SU-DHL-6 (cell line): Measurements from ENCODE around the gene PSIP1.
"Not testable (repeated sequence)": the region's sequence is repeated elsewhere in the genome, so short reads cannot be mapped to it uniquely, and the experiment has no call there.

Source experiments
- H2AFZ ChIP-seq: fragments of 200-600 bp; sonication (generic); 2 replicates; pipeline ENCODE4 v1.6.1; 2014; ENCODE audit warnings: low read depth, mild to moderate bottlenecking, moderate library complexity, mixed read lengths, antibody characterized with exemption, low read length; ENCODE audit not compliant: severe bottlenecking
- H3F3A ChIP-seq: fragments of 200-600 bp; shearing (Covaris generic); 2 replicates; pipeline ENCODE4 v1.6.0; 2016; ENCODE audit warnings: antibody characterized with exemption, mild to moderate bottlenecking; ENCODE audit not compliant: insufficient read depth
- H3K27ac ChIP-seq: fragments of 200-600 bp; sonication (generic); 2 replicates; pipeline ENCODE4 v1.5.1; 2016; ENCODE audit warnings: low read depth, mild to moderate bottlenecking, low read length, moderate library complexity, mixed read lengths
- H3K27me3 ChIP-seq: fragments of 200-600 bp; sonication (generic), shearing (Covaris generic); 2 replicates; pipeline ENCODE4 v1.6.0; 2014; ENCODE audit warnings: mild to moderate bottlenecking, low read length
- H3K36me3 ChIP-seq: fragments of 200-600 bp; sonication (generic); 2 replicates; pipeline ENCODE4 v1.6.1; 2014; ENCODE audit warnings: mild to moderate bottlenecking, low read length, mixed read lengths
- H3K4me2 ChIP-seq: fragments of 300-600, 200-600 bp; shearing (Covaris generic), sonication (generic); 2 replicates; pipeline ENCODE4 v1.6.0; 2014; ENCODE audit warnings: low read length, low read depth, mild to moderate bottlenecking; ENCODE audit not compliant: poor library complexity, severe bottlenecking
- H3K4me3 ChIP-seq: fragments of 200-600 bp; sonication (generic); 2 replicates; pipeline ENCODE4 v1.5.1; 2014; ENCODE audit warnings: antibody characterized with exemption, low read length, mild to moderate bottlenecking, mixed read lengths; ENCODE audit not compliant: insufficient read depth, poor library complexity, severe bottlenecking
- H3K79me2 ChIP-seq: fragments of 200-600 bp; sonication (generic); 2 replicates; pipeline ENCODE4 v1.6.1; 2014; ENCODE audit warnings: mild to moderate bottlenecking, low read length, moderate library complexity; ENCODE audit not compliant: insufficient read depth
- H3K9ac ChIP-seq: fragments of 200-600 bp; sonication (generic); 2 replicates; pipeline ENCODE4 v1.7.0; 2014; ENCODE audit warnings: mild to moderate bottlenecking, low read length
- H3K9me2 ChIP-seq: fragments of 200-600 bp; sonication (generic); replicated peaks from 2 replicates; pipeline ENCODE4 v1.6.1; 2014; ENCODE audit warnings: low read length; ENCODE audit not compliant: insufficient read depth
- H3K9me3 ChIP-seq: fragments of 200-600 bp; sonication (generic); 2 replicates; pipeline ENCODE4 v1.6.1; 2014; ENCODE audit warnings: low read length, mixed read lengths; ENCODE audit not compliant: insufficient read depth
- H4K20me1 ChIP-seq: fragments of 200-600 bp; sonication (generic); 2 replicates; pipeline ENCODE4 v1.6.1; 2014; ENCODE audit warnings: low read depth, mild to moderate bottlenecking, antibody characterized with exemption, low read length, moderate library complexity, mixed read lengths
- EZH2phosphoT487 ChIP-seq: fragments of 200-600 bp; sonication (generic), shearing (Covaris generic); conservative IDR thresholded peaks from 2 replicates; pipeline ENCODE4 v1.6.1; 2018; ENCODE audit warnings: mild to moderate bottlenecking, antibody characterized with exemption, low read length, moderate library complexity, mixed read lengths
- TF ChIP-seq, protein P1 (sequence below): fragments of 200-600 bp; sonication (generic); IDR thresholded peaks from one replicate; pipeline ENCODE4 v1.5.1; 2017; ENCODE audit warnings: antibody characterized with exemption, mild to moderate bottlenecking, low read length, moderate library complexity; ENCODE audit not compliant: insufficient read depth, poor library complexity, severe bottlenecking

The PSIP1 gene

DNA sequence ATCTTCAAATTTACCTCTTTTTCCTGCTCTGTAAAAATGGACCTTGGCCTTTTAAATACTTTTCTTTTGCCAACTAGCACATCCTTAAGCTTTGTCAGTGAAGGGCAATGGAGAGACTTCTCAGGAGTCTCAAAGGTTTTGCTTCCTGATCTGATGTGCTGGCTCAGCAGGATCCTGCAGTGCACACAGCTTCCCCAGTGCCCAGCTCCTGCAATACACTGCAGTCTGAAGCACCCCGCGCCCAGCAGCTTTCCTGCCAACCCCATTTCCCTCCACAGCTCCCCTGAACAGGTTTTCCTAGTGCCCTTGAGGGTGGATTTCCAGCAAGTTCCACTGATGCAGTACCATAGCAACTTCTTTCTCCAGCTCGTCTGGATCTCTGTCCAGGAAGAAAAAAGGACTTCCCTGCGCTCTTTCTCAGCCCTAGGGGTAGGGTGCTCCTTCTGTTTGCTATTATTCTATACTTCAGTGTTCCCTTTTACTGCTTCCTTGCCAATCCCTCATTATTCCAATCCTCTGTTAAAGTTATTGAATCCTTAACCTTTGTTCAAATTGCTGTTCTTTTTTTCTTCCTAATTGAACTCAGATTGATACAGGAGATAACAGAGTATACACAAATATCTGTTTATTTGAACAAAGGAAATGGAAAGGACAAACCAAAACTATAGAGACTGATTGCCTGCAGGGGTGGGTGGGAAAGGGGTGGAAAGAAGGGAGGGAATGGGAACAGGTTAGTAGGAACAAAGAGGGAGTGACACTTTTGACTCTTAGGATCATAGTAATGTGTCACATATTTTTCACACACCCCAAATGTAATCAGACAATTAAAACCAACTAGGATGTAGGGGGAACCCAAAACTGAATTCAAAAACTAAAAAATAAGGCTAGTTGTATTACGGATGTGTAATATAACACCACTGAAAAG, 79.6 kb downstream of the PSIP1 start:
- H3K27ac ChIP-seq = no peak overlapping the region
- H3K4me3 ChIP-seq = no peak overlapping the region
- H2AFZ ChIP-seq = no peak overlapping the region
- H3K9ac ChIP-seq = no peak overlapping the region
- H3K9me3 ChIP-seq = no peaks in the 10 kb centered on the region
- H3K4me2 ChIP-seq = no peak overlapping the region
- H3K9me2 ChIP-seq = no peaks in the 10 kb centered on the region
- H3F3A ChIP-seq = peaks cover 12% of the 10 kb centered on the region; the same call in 1 of the 2 replicates
- peaks cover 34% of the 10 kb centered on the region for H3K79me2 ChIP-seq
- TF ChIP-seq, protein P1, sequence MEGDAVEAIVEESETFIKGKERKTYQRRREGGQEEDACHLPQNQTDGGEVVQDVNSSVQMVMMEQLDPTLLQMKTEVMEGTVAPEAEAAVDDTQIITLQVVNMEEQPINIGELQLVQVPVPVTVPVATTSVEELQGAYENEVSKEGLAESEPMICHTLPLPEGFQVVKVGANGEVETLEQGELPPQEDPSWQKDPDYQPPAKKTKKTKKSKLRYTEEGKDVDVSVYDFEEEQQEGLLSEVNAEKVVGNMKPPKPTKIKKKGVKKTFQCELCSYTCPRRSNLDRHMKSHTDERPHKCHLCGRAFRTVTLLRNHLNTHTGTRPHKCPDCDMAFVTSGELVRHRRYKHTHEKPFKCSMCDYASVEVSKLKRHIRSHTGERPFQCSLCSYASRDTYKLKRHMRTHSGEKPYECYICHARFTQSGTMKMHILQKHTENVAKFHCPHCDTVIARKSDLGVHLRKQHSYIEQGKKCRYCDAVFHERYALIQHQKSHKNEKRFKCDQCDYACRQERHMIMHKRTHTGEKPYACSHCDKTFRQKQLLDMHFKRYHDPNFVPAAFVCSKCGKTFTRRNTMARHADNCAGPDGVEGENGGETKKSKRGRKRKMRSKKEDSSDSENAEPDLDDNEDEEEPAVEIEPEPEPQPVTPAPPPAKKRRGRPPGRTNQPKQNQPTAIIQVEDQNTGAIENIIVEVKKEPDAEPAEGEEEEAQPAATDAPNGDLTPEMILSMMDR = no peak
- no peak for TF ChIP-seq EZH2phosphoT487
- H3K27me3 ChIP-seq = no peaks in the 10 kb centered on the region
- H4K20me1 ChIP-seq = no peaks in the 10 kb centered on the region
- peaks cover 18% of the 10 kb centered on the region; the same call in 1 of the 2 replicates for H3K36me3 ChIP-seq

DNA sequence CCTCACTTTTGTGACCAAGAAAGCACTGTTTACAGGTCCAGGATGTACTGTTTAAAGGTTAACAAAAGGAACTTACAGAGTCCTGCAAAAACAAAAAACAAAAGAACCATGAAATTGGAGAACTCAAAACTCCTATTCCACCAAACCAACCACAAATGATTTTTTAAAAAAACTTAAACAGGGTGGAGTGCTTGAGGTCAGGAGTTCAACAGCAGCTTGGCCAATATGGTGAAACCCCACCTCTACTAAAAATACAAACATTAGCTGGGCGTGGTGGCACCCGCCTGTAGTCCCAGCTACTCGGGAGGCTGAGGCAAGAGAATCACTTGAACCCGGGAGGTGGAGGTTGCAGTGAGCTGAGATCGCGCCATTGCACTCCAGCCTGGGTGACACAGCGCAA, 83.1 kb downstream of the PSIP1 start:
- not testable (repeated sequence) for H3K4me2 ChIP-seq, H3K9me2 ChIP-seq, H3K27ac ChIP-seq, H4K20me1 ChIP-seq, H3K9ac ChIP-seq, H3K4me3 ChIP-seq, H3K9me3 ChIP-seq, H3F3A ChIP-seq, H3K27me3 ChIP-seq, H3K36me3 ChIP-seq, H2AFZ ChIP-seq
- peaks cover 64% of the 10 kb centered on the region for H3K79me2 ChIP-seq

DNA sequence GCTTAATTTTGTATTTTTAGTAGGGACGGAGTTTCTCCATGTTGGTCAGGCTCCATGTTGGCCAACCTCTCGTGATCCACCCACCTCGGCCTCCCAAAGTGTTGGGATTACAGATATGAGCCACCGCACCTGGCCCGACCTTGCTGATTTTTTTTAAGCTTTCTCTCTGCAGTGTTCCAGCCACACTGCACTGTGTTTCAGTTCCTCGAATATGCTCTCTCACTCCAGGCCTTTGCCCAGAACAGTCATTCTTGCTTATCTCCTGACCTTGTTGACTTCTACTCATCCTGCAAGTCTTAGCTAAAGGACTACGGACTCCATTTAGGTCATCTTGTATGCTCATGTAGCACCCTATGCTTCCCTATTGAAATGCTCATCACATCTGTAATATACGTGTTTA, 84.8 kb downstream of the PSIP1 start:
- H4K20me1 ChIP-seq = 0 out of 2 replicates have a peak, but pooled peaks cover 5% of the 10 kb centered on the region
- H3K4me3 ChIP-seq = no peak overlapping the region
- peaks cover 64% of the 10 kb centered on the region for H3K79me2 ChIP-seq
- H3F3A ChIP-seq = peaks cover 6% of the 10 kb centered on the region; the same call in 1 of the 2 replicates
- TF ChIP-seq, protein P1 = no peak
- TF ChIP-seq EZH2phosphoT487 = no peak
- no peak overlapping the region for H3K4me2 ChIP-seq
- H3K36me3 ChIP-seq = peaks cover 10% of the 10 kb centered on the region; the same call in 1 of the 2 replicates
- H3K9me3 ChIP-seq = no peaks in the 10 kb centered on the region
- no peak overlapping the region for H3K27ac ChIP-seq
- no peaks in the 10 kb centered on the region for H3K27me3 ChIP-seq
- H3K9ac ChIP-seq = no peak overlapping the region
- H3K9me2 ChIP-seq = no peaks in the 10 kb centered on the region
- H2AFZ ChIP-seq = no peak overlapping the region
